ENCODE data around the gene YOD1.
A peak's percentile ranks its signal among the peaks of the same experiment; 100 is the strongest.
"Not testable (repeated sequence)": the region's sequence is repeated elsewhere in the genome, so short reads cannot be mapped to it uniquely, and the experiment has no call there.

Gene YOD1

DNA sequence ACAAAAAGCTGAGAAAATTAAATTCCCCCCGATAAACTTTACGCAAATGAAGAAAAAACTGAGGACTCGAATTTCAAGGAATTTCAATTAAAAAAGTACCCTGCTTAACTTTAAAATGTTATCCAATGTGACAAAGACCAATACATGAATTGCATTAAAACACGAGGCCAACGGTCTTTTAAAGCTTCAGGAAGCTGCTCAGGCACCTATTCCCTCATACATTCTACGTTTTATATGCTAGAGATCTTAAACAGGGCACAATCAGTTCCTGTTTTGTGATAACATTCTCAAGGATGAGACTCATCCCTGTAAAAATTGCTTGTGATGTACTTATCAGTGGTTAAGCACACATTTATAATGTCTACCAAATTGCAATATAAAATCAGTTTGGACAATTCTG lies 3.0 kb downstream of the YOD1 start:
- DNase-seq = no peak

DNA sequence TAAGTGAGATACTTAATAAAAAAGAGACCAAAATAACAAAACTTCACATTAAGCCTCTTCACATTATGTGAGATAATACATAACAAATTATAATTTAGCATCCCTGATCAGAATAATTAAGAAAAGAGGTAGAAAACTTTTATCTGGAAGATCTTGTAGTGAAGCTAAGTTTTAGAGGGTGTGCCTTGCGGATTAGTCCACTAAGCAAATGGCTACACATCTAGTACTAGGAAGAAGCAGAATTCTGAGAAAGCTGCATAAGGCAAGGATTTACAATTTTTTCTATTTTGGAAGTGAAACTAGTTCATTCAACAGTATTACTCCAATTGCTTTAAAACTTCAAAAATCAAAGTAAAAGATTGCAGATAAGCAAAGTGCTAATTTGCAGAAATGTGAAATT lies 3.5 kb downstream of the YOD1 start:
- no peak for DNase-seq

DNA sequence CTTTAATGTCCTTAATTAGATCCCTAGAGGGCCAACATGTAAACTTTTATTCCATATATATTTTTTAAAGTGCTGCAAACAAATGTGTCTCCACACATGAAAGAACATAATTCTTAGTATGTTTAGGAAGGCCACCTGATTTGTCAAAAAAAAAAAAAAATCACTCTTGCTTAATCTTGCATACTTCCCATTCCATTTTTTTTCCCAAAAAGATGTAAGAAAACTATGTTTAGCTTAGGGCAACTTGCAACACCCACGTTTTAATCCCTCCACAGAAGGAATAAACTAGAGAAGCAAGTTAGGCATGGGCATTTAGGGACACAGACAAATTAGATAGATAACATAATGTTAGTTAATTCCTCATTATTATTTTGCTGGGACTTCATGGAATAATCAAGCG lies 5.6 kb downstream of the YOD1 start:
- no peak for DNase-seq

DNA sequence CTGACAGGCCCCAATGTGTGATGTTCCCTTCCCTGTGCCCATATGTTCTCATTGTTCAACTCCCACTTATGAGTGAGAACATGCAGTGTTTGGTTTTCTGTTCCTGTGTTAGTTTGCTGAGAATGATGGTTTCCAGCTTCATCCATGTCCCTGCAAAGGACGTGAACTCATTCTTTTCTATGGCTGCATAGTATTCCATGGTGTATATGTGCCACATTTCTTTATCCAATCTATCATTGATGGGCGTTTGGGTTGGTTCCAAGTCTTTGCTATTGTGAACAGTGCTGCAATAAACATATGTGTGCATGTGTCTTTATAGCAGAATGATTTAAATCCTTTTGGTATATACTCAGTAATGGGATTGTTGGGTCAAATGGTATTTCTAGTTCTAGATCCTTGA lies 9.6 kb downstream of the YOD1 start:
- DNase-seq = not testable (repeated sequence)

DNA sequence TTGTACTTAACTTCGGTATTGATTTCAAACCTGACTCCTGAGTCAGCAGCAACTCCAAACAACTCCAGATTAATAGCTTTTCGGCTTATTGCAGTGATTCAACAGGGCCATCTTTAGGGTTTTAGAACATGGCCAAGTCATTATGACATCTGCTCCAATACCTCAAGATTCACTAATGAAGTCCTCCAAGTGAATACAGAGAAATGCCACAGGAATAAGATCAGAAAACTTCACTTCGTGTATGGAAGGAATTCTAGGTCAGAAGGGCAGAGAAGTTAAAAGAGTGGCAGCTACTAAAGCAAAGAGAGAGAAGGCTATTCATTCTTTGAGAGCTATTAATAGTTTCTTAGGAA lies 10.9 kb downstream of the YOD1 start:
- DNase-seq = no peak

DNA sequence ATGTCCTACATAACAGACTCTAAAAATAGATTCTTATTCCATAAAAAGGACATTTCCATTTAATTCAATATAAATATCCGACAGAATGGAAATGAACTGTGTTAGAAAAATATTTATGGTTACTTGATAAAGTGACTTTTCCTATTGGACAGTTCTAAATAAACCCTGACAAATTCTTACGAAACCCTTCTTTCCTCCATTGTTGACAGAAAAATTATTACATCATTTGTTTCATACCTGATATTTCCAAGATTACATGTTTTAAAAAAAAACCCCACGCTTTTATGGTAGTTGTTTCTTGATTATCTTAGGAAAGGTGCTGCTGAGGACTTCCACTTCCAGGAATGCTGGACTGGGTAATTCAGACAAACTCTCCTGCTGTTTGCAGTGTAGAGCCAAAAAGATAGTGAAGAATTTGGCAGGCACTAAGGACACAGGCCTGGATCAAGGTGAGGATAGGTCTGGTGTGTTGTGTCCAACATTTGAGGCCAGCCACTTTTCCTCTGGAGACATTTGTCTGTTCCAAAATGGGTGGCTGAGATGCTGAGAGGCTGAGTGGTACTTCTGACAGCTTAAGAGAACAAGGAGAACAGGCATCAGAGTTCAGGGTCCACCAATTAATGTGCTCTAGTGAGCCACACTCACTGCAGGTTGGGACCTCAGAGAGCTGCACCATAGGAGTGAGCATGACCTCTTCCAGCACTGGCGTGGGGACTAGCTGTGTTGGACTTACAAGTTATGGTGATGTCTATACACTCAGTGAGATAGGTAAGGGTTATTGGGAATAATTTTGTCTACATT lies 11.4 kb downstream of the YOD1 start:
- DNase-seq = no peak

DNA sequence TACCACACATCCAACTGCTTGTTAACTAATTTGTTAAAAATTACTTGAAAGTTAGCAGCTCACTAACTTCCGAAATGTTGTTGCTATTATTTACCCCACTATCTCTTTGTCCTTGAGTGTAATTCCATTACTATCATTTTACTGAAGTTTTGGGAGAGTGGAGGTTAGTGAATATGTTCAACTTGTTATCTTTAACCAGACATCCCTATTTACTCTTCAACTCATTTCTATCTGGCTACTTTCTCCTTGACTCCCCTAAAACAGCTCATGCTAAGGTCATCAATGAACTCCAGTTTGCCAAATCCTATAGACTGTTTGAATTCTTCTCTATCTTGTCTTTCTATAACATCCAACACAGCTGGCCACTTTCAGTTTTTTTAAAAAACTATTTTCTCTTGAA lies 14.1 kb downstream of the YOD1 start:
- DNase-seq = no peak

DNA sequence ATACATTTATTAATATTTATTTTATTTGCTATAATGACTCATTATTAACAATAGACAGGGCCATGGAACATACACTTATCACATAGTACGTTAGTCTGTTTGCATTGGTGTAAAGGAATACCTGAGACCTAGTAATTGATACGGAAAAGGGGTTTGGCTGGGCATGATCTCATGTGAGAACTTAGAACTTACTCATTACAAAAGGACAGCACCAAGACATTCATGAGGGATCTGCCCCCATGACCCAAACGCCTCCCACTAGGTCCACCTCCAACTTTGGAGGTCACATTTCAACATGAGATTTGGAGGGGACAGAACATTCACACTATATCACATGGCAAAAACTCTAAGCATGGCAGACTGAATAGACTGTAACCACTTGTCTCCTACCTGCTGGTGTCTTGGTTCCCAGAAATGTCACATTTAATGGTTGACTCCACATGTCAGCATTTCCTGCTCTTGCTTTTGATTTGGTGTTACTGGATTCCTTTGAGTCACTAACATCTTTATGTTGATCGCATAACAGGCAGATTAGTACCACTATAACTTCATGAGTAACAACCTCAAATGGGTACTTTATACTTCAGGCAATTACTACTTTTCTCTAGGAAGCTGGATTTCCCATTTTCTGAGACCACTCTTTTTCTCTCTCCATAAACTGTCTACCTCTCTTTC lies 15.0 kb downstream of the YOD1 start:
- no peak for DNase-seq

DNA sequence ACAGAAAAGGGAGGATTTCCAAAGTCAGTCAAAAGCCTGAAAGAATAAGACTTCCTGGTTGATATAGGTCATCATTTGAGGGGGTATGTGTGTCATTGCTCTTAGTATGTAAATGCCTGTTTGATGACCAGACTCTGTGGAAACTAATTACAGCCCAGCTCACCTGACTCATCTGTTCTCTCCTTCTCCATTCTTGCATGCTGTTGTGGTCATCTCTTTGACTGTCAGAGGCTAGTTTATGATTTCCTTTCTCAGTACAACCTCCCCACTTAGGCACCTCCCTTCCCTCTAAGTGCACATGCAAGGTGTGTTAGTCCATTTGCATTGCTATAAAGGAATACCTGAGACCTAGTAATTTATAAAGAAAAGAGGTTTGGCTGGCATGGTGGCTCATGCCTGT lies 16.0 kb downstream of the YOD1 start:
- no peak for DNase-seq

DNA sequence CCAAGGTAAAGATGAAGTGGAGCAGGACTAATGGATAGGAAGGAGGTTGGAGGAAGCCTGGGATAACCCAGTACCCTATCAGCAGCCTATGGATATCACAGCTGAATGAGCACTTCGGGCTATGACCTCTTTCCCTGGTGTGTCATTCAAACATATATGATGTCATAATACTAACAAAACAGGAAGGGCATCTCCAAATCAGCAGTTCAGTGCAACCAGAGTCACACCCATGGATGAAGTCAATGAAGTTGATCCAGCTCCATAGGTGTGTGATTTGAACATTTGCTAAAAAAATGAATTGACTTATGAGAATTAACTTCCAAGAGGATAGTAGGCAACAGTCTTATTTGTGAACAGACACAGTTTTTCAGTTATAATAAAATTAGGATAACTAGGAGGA lies 16.8 kb downstream of the YOD1 start:
- no peak for DNase-seq

DNA sequence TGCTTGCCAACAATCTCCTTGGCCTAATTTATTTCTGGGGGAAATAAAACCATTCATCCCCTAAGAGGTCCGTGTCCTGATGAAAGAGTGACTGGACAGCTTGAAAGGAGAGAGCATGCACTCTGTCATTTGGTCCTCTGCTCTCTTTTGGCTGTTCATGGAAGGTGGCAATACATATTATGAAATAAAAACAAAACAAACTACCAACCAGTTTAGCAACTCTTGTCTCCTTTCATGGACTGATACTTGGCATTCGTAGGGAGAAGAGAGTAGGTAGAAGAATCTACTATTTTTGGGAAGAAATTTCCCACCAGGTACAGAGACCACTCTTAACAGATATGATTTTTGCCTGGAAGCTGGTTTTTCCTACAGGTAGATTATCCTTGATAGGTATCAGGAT lies 17.7 kb downstream of the YOD1 start:
- no peak for DNase-seq

DNA sequence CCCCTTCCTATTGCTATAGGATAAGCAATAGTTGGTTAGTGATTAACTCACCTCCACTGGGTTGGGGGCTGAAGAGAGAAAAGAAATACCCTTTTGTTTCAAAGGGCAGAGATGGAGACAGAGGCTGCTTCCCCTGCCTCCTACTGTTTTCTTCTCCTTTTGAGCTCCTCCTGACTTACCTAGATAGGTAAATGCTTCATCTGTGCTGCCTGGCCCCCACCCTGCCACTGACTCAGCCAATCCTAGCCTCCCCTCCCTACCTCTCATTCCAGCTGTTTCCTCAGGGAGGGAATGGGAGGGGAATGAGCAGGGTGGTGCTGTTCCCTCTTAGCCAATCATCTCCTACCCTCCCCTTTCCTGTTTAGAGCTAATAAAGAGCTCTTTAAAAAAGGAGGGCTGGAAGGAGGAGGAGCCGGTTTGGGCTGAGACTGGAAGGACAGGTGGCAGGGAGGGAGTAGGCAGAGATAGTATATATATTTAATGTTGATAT lies 18.4 kb downstream of the YOD1 start, which contains the start of gene C1orf116:
TSS of gene C1orf116 (minus strand) at position 229 of the 490 bp plus-strand sequence. CDS start 5,158 bp downstream, outside the sequence.
- DNase-seq = no peak

DNA sequence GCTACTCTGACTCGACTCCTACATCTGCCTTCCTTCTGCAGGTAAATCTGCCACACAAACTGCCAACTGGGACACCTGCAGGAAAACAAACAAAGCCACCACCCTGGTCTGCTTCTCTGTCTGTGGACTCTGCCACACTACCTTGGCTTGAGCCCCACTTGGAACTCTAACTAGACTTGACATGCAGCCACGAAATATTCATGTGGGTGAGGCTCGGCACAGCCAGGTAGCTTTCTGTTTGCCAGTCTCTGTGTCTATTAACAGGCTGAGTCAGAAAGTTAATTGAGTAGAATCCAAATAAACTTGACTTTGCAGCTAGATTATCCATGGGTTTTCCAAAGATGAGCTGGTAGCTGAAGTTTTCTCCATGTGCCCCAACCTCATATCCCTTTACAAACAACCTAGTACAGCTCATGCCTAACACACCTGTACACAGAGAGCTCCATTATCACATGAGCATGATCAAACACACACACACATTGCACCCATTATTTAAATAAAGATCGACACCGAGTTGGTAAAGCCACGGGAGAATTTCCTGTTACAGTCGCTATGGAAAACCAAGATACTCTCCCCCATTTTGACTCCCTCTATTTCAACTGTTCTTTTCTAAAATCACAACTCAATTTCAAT lies 19.3 kb downstream of the YOD1 start:
- DNase-seq = no peak

DNA sequence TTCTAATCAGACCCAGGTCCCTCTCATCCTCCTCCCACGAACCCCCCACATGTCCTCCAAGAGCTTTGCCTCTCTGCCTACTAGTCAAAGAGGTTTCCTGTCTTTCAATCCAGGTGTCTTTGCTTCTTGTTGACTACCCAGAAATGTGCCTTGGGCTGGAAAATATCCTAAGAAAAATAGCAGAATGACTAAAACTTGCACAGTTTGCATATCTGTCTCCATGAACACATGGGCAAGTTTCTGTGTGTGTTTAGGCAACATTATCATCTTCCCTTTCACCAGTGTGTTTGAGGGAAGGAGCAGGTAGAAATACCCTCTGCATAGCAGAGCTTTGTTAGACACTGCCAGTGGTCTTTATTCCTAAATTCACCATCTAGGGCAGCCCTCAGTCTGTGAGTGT lies 20.0 kb downstream of the YOD1 start:
- DNase-seq = no peak

DNA sequence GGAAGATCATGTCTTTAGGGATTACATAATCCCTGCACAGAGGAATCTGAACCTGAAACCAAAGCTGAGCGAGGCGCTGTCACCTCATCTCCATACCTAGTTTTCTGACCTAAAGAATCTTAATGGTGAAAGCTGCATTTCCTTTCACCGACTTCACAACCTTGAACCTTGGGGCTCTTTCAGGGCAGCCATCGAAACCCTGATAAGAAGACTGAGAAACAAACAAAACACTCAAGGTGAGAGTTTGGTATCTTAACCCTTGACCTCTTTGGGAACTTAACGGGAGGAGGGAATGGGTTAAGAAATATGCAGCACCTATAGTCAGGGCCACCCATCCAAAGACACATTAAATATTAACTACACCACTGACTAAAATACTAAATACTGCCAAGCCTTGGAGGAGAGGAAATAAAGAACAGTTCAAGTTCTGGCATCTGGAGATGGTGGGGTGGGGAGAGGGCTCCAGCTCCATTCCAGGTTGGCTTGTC lies 20.4 kb downstream of the YOD1 start:
- DNase-seq = no peak

DNA sequence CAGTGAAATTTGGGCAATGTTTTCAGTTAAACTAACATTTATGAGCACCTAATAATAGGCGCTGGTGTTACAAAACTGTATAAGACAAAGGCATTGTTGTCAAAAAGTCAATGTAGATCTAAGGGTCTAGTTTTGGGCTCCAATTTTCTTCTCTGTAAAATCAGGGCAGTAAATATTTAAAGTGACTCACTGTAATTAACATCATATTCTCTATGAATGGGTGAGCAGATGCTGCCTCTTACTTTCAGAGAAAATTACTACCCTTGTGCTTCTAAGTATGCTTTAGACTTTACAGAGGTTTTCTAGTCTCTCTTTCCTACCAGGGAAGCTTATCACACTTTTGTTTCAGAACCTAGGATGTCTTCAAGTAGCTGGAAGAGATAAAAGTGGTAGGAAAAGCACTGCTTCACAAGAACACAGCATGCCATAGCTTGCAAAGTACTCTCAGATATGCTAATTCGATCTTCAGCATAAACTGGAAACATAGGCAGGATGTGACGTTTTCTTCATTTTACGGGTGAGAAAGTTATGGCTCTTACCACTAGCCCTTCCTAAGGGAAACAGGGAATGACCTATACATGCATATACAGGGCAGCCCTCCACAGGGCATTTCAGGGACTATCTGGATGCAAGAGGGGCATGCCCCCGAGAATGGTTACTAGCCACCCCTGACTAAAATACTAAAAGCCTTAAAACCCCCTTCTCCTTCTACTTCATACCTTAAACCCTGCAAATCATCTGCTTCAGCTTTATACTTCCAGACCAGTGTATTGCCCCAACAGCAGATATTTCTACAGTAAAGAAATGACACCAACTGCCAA lies 21.1 kb downstream of the YOD1 start:
- DNase-seq = no peak

DNA sequence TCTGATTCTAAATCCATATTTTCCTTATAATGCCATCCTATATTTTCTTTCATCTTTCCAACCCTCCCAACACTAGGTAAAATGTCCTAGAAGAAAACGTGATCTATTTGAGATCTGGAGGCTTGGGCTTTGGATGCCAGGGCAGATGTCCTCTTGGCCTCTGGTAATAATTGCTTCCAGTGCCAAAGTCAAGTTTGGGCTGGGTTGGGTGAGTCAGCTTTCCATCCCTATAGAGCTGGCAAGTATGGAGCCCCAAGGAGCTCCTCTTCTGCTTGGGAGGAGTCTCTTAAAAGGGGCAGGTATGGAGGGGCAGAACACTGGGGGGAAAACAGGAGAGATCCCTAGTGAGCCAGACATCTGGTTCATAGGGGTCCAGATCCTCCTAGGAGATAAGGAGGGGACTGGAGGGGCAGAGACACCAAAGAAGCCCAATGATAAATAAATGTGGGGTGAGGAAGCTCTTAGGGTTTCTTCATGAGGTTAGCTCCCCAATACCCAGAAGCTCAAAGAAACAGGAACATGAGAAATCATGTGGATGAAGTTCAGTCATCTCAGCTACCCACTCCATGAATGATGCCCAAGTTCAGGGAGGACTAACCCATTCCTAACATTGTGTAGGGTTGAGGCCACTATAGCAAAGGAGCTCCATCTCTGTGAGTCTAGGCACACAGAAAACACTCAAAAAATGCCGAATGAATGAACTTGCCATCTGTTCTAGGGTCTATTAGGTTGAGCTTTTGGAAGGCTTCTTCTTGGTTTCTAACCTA lies 21.9 kb downstream of the YOD1 start:
- DNase-seq = peak; percentile 55 to 82

DNA sequence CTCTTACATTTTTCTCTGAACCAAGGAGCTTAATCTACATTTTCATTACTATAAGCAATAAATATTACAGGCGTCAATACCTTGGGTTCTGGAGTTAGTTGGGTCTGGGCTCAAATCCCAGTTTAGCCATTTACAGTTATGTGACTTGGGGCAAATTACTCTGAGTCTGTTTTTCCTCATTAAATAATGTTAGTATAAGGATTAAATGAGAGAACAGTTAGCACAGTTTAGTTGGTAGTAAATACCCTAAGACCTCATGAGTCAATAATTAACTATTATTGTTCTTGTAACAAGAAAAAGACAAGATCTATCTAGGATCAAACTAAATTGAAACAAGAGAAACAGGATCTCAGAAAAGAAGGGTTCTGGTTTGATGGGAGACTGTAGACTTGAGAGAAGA lies 23.1 kb downstream of the YOD1 start:
- DNase-seq = no peak

DNA sequence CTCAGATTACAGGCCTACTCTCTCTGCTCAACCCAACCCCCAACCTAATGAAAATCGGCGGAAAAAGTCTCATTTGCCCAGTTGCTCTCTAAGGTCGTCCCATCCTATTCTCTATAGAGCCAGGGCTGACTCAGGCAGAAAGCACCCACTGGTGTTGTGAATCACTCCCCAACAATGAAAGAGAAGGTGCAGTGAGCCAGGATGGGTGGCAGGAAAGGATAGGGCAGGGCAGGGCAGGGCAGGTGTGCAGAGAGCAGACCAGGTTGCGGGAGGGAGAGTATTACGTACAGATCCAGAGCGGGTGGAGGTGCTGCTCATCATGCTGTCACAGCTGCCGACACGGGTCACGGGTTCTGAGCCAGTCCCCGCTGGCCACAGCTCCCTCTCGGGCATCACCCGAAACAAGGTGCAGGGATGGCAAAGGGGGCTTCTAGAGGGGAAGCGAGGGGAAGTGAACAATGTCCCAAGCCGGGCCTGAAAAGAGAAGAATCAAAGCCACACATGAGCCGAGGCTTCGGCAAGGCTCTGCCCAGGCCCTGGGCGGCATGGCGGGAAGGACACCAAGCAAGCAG lies 23.7 kb downstream of the YOD1 start:
- DNase-seq = no peak

DNA sequence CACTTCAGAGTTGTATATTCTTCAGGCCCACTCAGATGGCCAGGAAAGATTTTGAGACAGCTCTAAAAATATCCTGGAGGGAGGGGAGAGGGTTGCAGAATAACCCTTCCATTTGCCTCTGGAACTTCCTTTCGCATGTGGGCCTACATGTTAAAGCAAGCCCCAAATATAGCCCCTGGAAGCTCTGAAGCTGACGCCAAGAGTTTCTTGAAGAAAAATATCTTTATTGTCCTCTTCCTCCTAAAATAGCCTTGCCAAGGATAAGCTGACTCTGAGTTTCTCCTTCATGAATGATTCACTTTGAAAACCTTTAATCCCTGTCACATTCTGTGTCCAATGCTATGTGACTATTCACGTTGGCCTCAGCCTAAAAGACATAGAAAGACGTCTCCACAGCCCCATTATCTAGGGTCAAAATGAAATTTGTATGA lies 24.9 kb downstream of the YOD1 start:
- no peak for DNase-seq

DNA sequence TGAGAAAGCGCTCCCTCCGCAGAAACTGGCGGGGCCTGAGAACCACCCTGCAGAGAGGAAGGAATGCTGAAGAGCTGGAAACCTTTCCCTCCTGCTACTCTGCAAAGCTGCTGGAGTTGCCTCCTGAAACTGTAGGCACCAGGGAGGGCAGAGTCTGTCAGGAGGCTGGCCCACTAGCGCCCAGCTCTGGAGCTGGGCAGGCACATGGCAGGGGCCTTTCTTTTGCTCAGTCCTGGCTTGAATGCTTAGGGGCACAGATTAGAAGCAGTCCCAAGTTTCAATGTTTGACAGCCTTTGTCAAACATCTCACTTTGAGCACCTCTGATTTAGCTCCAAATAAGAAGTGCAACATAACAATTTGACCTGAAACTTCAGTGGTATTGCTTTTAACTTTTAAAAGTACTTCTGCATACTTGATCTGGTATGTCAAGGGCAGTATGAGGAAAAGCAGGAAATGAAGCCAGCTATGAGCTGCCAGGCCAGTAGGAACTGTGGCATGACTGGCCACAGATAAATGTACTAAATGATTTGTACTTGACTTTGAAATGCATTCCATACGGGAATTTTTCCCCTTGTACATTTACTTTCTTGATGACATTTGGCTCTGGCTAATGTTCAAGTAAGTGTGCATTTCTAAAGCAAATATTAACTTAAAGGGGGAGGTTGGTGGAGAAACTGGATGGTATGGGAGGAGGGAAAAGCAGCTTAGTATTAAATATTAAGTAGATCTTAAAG lies 25.7 kb downstream of the YOD1 start:
- DNase-seq = peak; percentile 36 to 39

Data from inflammatory macrophage treated with lipopolysaccharide for 1 hour (primary cell).